Chondrocyte (in vitro differentiated cells): ENCODE data around the gene MCTP2. TPM values are rescaled to one million over a fixed set of nuclear protein-coding genes. Genes with fewer than 3 reads are reported as not detected.

Experiments used
- DNase-seq: peaks from one replicate; pipeline ENCODE4 v3.0.0; 2021; ENCODE audit warnings: mixed read lengths, low spot score
- H3K27ac Mint-ChIP-seq: one replicate; pipeline ENCODE4 v1.8.0; 2021; ENCODE audit warnings: mild to moderate bottlenecking, moderate library complexity, mixed read lengths; ENCODE audit not compliant: unreplicated experiment
- H3K27me3 Mint-ChIP-seq: 2 replicates; pipeline ENCODE4 v1.8.0; 2021; ENCODE audit warnings: low read depth, mixed read lengths
- H3K36me3 Mint-ChIP-seq: 2 replicates; pipeline ENCODE4 v1.8.0; 2021; ENCODE audit warnings: low read depth, mixed read lengths
- H3K4me1 Mint-ChIP-seq: 2 replicates; pipeline ENCODE4 v1.8.0; 2021; ENCODE audit warnings: low read depth, mild to moderate bottlenecking, mixed read lengths
- H3K4me3 Mint-ChIP-seq: one replicate; pipeline ENCODE4 v1.8.0; 2021; ENCODE audit warnings: mild to moderate bottlenecking, moderate library complexity, mixed read lengths; ENCODE audit not compliant: unreplicated experiment
- H3K9me3 Mint-ChIP-seq: 2 replicates; pipeline ENCODE4 v1.8.0; 2021; ENCODE audit warnings: low read depth, mixed read lengths
- total RNA-seq: library from RNA; stranded (reverse); gene quantifications from 3 replicates; pipeline ENCODE4 v1.2.1, GENCODE V29; 2021
- TF ChIP-seq, protein P1 (sequence below): fragments of 200-600 bp; sonication (generic); IDR thresholded peaks from 2 replicates; pipeline ENCODE4 v1.5.0; 2021; ENCODE audit warnings: antibody characterized with exemption, mild to moderate bottlenecking, moderate library complexity

MCTP2 gene
- total RNA-seq, 1 donor from 2014 or later = 4.5 TPM

DNA sequence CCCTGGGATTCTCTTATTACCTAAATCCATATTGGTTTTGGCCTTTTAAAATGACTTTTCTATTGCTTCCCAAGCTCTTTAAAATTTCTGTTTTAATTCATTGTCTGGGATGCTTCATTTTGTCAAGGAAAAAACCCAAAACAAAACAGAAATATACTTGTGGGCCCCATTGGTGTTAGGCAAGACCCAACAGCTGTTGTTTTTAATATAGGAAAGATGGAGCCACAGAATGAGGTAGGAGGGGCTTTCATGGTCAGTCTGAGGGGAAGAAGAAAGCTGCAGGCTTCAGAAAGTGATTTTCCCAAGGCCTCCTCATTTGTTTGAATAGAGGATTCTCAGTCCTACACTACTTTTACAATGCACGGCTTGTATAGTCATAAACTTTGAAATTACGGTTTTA lies 180.5 kb downstream of the MCTP2 start:
- Mint-ChIP-seq H3K36me3 (no peaks in the 10 kb centered on the region), H3K4me1 (no peaks in the 10 kb centered on the region), H3K27ac (no peak overlapping the region), H3K27me3 (no peaks in the 10 kb centered on the region), H3K4me3 (no peak overlapping the region), H3K9me3 (no peaks in the 10 kb centered on the region)
- no peak for DNase-seq
- TF ChIP-seq, protein P1, sequence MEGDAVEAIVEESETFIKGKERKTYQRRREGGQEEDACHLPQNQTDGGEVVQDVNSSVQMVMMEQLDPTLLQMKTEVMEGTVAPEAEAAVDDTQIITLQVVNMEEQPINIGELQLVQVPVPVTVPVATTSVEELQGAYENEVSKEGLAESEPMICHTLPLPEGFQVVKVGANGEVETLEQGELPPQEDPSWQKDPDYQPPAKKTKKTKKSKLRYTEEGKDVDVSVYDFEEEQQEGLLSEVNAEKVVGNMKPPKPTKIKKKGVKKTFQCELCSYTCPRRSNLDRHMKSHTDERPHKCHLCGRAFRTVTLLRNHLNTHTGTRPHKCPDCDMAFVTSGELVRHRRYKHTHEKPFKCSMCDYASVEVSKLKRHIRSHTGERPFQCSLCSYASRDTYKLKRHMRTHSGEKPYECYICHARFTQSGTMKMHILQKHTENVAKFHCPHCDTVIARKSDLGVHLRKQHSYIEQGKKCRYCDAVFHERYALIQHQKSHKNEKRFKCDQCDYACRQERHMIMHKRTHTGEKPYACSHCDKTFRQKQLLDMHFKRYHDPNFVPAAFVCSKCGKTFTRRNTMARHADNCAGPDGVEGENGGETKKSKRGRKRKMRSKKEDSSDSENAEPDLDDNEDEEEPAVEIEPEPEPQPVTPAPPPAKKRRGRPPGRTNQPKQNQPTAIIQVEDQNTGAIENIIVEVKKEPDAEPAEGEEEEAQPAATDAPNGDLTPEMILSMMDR = no peak

DNA sequence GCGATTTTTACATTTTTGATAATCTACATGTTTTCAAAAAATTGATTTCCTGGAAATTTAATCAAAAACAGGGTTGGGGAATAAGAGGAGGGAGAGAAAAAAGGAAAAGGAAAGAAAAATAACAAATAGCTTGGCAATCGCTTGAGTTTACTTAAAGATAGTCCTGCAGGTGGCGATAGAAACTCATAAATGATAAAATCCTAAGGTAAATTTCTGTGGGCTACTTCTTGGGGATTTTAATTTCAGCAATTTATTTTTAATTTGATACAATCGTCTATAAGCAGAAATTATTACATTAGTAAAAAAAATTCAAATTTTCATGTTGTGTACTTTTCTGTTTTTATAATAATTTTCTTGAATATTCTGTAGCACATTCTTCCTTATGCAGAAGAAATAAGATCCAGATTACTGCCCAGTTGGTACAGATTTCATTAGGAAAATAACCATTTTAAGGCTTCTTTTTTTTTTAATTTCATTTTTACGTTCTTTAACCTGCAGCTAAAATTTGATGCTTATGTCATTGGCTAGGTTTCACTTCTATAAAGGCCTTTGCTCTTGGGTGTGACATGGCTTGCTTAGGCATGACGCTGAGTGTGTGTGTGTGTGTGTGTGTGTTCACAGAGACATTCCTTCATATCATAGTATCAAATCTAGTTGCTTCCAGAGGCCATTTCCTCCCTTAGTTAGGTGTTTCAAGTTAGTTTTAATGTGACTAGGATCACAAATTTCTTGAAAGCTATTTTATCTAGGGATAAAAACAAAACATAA lies 181.8 kb downstream of the MCTP2 start:
- H3K36me3 Mint-ChIP-seq = no peaks in the 10 kb centered on the region
- no peak for DNase-seq
- no peaks in the 10 kb centered on the region for H3K9me3 Mint-ChIP-seq
- no peak overlapping the region for H3K4me3 Mint-ChIP-seq
- TF ChIP-seq, protein P1 = peak; percentile 89
- no peak overlapping the region for H3K27ac Mint-ChIP-seq
- H3K27me3 Mint-ChIP-seq = no peaks in the 10 kb centered on the region
- no peaks in the 10 kb centered on the region for H3K4me1 Mint-ChIP-seq

DNA sequence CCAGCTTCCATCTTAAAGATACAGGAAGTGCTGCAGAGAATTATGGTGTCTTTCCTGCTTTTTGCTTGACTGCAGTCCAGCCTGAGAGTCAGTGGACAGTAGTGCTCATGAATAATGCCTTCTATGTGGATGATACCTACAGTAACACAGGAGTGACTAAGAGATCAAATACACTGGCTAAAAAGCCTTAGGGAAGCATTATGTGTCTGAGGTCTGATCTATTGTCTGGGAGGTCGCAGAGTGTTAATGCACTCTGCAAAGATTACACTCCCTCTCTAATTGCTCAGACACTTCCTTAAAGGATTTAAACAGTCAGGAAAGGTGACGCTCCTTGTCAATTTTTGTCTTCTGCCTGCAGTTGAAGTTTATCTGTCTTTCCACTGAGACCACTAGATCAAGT lies 183.6 kb downstream of the MCTP2 start:
- TF ChIP-seq, protein P1 = no peak
- no peaks in the 10 kb centered on the region for H3K27me3 Mint-ChIP-seq
- H3K36me3 Mint-ChIP-seq = no peaks in the 10 kb centered on the region
- H3K27ac Mint-ChIP-seq = no peak overlapping the region
- H3K4me1 Mint-ChIP-seq = no peaks in the 10 kb centered on the region
- no peak overlapping the region for H3K4me3 Mint-ChIP-seq
- no peaks in the 10 kb centered on the region for H3K9me3 Mint-ChIP-seq
- DNase-seq = no peak

DNA sequence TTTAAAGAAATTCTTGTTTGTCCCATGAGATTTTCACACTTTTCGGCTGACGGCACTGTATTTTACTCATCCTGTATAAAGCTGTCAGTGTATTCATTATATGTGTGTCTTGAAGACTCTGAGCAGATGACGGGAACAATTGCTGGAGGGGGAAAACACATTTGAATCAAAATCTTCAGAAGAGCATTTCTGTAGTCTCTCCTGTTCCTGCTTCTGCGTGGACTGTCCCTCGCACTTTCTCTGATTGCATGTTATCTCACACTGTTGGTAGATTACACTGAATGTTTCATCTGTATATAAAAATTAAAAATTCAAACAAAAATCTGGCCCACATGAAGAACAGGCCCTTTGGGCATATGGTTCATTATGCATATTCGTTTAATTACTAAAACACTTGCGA lies 184.9 kb downstream of the MCTP2 start:
- Mint-ChIP-seq H3K27ac (no peak overlapping the region), H3K36me3 (no peaks in the 10 kb centered on the region), H3K27me3 (no peaks in the 10 kb centered on the region), H3K4me3 (no peak overlapping the region), H3K4me1 (no peaks in the 10 kb centered on the region), H3K9me3 (peaks cover 9% of the 10 kb centered on the region)
- TF ChIP-seq, protein P1 = no peak
- DNase-seq = no peak

DNA sequence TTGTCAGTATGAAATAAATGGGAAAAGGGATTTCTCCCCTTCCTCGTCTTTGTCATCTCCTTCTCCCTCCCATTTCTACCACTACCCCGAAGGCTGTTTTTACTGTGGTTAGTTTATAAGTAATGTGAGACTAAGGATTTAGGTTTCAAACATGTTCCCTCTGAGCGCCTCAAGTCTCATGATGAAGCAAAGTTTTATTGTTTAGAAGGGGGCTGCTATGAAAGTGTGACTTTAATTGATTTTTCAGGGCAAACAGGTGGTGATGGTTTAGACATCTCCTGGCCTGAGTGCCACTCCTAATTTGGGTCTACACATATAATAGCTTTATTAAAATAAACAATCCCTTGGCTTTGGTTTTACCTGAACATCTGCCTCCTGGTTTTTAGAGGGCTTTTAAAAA lies 185.5 kb downstream of the MCTP2 start:
- Mint-ChIP-seq H3K27me3 (no peaks in the 10 kb centered on the region), H3K27ac (no peak overlapping the region), H3K4me3 (no peak overlapping the region), H3K9me3 (peaks cover 12% of the 10 kb centered on the region), H3K36me3 (no peaks in the 10 kb centered on the region), H3K4me1 (no peaks in the 10 kb centered on the region)
- TF ChIP-seq, protein P1 = no peak
- DNase-seq = no peak
